Naive thymus-derived CD8-positive, alpha-beta T cell (primary cell): ENCODE measurements around the gene SCD. TPM values are rescaled to one million over a fixed set of nuclear protein-coding genes. Genes with fewer than 3 reads are reported as not detected.
"Not testable (repeated sequence)": the region's sequence is repeated elsewhere in the genome, so short reads cannot be mapped to it uniquely, and the experiment has no call there.

ENCODE experiments used
- ATAC-seq, 2 donors: fragments of 150-1000 bp; cut with Tn5 transposase in 1 of 2; sonication (Bioruptor Pico), chemical (Tn5 transposase) in 1 of 2; 1 replicate in 1 of 2; 2 replicates in 1 of 2; pipeline ENCODE4 v1.10.0; 2021; ENCODE audit warnings: mild to moderate bottlenecking in 2 of 2, moderate library complexity in 2 of 2
- POLR2A ChIA-PET: fragments of 350-600 bp; sonication (Branson Sonifier 250); formaldehyde crosslinking; loops from one replicate; lab custom pipeline; 2021; ENCODE audit warnings: antibody characterized with exemption; lab: Charles Lee
- DNase-seq, 10 donors: peaks; one replicate each; pipeline versions ENCODE4 v3.0.0 to v3.0.0-alpha.2; 2020 to 2022
- H3K27ac Mint-ChIP-seq, 10 donors: one replicate each; pipeline ENCODE4 v1.8.0; 2020 to 2022; ENCODE audit warnings: mild to moderate bottlenecking in 10 of 10, mixed read lengths in 10 of 10, moderate library complexity in 4 of 10, inconsistent platforms in 1 of 10
- H3K27me3 Mint-ChIP-seq, 5 donors: one replicate each; pipeline ENCODE4 v1.8.0; 2021 to 2022; ENCODE audit warnings: mixed read lengths in 5 of 5
- H3K36me3 Mint-ChIP-seq, 3 donors: one replicate each; pipeline ENCODE4 v1.8.0; 2020 to 2022; ENCODE audit warnings: mixed read lengths in 3 of 3, mild to moderate bottlenecking in 2 of 3, inconsistent platforms in 1 of 3
- H3K4me1 Mint-ChIP-seq, 4 donors: one replicate each; pipeline ENCODE4 v1.8.0; 2021 to 2022; ENCODE audit warnings: mixed read lengths in 4 of 4
- H3K4me3 Mint-ChIP-seq, 10 donors: one replicate each; pipeline ENCODE4 v1.8.0; 2020 to 2022; ENCODE audit warnings: mild to moderate bottlenecking in 10 of 10, mixed read lengths in 10 of 10, moderate library complexity in 6 of 10, inconsistent platforms in 1 of 10
- H3K9me3 Mint-ChIP-seq, 9 donors: one replicate each; pipeline ENCODE4 v1.8.0; 2020 to 2022; ENCODE audit warnings: mixed read lengths in 9 of 9, mild to moderate bottlenecking in 3 of 9, inconsistent platforms in 1 of 9, moderate library complexity in 1 of 9
- polyA plus RNA-seq, 3 donors: library from polyadenylated mRNA; unstranded; fragments of 300-500 nt; fragmentation: Illumina TruSeq; gene quantifications; one replicate each; pipeline ENCODE4 v1.2.3, GENCODE V29; 2021
- total RNA-seq, 8 experiments: library from RNA in 2 of 8; stranded (reverse) in 2 of 8; gene quantifications; one replicate each; pipeline ENCODE4 v1.2.3 and lab custom pipeline; 2021 to 2026

The SCD gene
- total and polyA plus RNA-seq, 5 experiments from 2014 or later, result 1.4 to 5.5 (median 2.8) TPM

DNA sequence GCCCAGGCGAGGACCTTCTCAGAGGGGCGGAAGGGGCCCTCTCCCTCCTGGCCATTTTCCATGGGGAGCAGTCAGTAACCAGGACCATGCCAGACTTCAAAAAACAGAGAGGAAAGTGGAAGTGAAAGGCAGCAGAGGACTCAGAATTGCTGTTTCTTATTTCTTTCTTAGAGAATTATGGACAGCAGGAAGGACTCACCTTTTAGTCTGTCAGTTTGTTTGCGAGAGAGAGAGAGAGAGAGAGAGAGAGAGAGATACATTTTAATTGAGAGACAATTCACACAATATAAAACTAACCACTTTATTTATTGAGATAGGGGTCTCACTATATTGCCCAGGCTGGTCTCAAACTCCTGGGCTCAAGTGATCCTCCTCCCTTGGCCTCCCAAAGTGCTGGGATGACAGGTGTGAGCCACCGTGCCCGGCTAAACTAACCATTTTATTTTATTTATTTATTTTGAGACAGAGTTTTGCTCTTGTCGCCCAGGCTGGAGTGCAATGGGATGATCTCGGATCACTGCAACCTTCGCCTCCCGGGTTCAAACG lies 24.5 kb downstream of the SCD start:
- ATAC-seq (no peak), DNase-seq (no peak)
- Mint-ChIP-seq H3K27me3 (peaks cover 0 to 1% (median 0%) of the 10 kb centered on the region in 5 donors), H3K9me3 (no peaks in the 10 kb centered on the region), H3K4me1 (peaks cover 17 to 32% (median 28%) of the 10 kb centered on the region in 4 donors), H3K36me3 (no peaks in the 10 kb centered on the region), H3K4me3 (peak overlapping the region; percentile 48 to 88 (median 76)), H3K27ac (peak overlapping the region in 7 of 10 donors; percentile 85 to 97 (median 91))
- POLR2A ChIA-PET, result interaction anchor here (0.7 to 1.9 kb wide), 2 partner anchors 24 to 111 kb away, joined by 3 to 7 read pairs; partner anchors contain the start of gene SCD

DNA sequence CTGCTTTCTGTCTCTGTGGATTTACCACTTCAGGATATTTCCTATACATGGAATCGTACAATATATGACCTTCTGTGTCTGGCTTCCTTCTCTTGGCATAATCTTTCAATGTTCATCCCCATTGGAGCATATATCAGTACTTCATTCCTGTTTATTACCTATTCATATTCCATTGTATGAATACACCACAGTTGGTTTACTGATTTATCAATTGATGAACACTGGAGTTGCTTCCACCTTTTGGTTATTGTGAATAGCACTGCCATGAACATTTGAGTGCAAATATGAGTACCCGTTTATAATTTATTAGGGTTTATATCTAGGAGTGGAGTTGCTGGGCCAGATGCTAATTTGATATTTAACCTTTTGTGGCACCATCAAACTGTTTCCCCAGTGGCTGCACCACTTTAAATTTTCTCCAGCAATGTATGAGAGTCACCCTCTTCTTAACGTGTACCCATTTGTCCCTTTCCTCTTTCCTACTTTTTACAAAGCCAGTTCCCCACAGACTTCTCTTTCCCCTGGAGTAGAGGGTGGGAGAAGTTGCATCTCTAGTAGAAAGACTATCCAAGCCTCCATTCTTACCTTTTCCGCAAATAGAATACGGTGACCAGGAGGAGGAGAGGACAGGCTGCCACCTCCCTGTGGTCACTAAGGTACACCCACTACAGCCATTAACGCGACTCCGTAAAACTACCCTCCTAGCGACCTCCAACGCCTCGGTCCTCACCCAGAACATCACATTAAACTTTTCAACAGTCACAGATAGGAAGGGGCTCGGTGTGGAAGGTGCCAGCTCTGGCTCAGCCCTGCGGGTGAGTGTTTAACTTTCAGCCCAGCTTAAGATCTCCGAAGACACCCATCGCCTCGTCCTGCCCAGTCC lies 25.6 kb downstream of the SCD start:
- Mint-ChIP-seq H3K9me3 (no peaks in the 10 kb centered on the region), H3K4me1 (peaks cover 14 to 33% (median 32%) of the 10 kb centered on the region in 4 donors), H3K4me3 (peak overlapping the region in 1 of 10 donors; percentile 39), H3K27ac (peak overlapping the region in 1 of 10 donors; percentile 84), H3K36me3 (no peaks in the 10 kb centered on the region), H3K27me3 (no peaks in the 10 kb centered on the region)
- POLR2A ChIA-PET, result interaction anchor here (0.7 to 1.7 kb wide), 5 partner anchors 8 to 163 kb away, joined by 3 to 13 read pairs (median 3); partner anchors contain the start of genes BLOC1S2, HIF1AN and SCD
- ATAC-seq, result no peak
- DNase-seq, result no peak

DNA sequence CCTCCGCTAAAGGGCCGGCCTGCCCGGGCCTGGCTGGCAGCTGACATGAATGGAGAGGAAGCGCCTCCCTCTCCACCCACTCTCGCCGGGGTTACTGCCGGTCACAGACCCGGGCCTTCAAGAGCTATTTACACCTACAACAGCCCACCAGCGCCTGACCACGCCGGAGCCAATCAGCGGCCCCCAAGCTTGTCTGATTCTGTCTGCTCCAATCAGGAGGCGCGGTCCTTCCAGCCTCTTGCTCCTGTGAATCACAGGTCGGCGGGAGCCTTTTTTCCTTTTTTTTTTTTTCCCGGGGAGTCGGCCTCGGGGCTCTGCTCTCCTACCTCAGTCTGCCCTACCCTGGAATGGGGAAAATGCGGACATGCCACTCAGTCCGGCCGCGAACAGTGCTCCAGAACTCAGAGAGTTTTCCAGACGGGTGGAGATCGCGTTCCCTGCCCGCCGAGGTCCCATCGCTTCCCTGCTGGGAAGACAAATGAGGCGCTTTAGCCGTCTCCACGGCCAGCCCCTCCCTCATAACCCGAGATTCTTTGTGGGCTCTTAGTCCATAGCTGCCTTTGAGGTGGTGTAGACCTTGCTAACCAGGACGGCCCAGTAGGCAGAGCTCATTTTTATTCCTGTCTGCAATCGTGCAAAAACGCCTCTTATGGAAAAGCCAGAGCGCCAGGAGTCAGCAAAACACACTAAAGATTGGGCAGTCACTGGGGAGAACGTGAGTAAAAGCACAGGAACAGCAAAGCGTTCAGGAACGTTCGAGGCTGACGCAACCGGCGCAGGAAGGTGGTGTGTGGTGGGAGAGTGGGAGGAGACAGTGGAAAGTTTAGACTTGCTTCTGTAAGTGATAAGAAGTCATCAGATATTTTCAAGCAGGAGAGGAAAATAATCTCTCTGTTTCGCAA lies 26.5 kb downstream of the SCD start:
- no peaks in the 10 kb centered on the region for H3K27me3 Mint-ChIP-seq
- peaks cover 17 to 41% (median 39%) of the 10 kb centered on the region in 4 donors for H3K4me1 Mint-ChIP-seq
- H3K4me3 Mint-ChIP-seq, result no peak overlapping the region
- H3K27ac Mint-ChIP-seq, result no peak overlapping the region
- no peaks in the 10 kb centered on the region for H3K36me3 Mint-ChIP-seq
- peak; percentile 82 to 88 for ATAC-seq
- no peaks in the 10 kb centered on the region for H3K9me3 Mint-ChIP-seq
- POLR2A ChIA-PET, result interaction anchor here (0.6 to 1.7 kb wide), 6 partner anchors 8 to 972 kb away, joined by 3 to 13 read pairs (median 3); partner anchors contain the start of genes BLOC1S2, HIF1AN and SCD
- DNase-seq, result peak; percentile 65 to 91 (median 81)

DNA sequence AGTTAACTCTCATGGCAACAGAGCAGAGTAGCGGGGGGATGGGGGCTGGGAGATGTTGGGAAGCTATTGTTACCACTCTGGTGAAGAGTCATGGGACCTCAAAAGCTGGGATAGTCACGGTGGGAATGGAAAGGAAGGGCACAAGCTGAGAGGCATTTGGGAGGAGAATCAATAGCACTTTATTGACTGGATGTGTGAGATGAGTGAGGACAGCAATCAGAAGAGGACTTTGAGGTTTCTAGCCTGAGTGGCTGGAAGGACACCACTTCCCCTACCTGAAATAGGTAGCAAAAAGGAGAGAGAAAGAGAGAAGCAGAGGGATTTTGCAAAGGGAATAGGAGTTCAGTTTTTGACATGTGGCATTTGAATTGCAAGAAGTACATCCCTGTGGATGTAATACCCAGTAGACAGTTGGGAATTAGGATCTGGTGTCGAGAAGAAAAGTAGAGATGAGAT lies 27.2 kb downstream of the SCD start:
- H3K27ac Mint-ChIP-seq, result no peak overlapping the region
- H3K27me3 Mint-ChIP-seq, result no peaks in the 10 kb centered on the region
- POLR2A ChIA-PET, result interaction anchor here (0.6 to 1.7 kb wide), 2 partner anchors 28 to 971 kb away, joined by 3 to 13 read pairs; partner anchors contain the start of gene SCD
- H3K36me3 Mint-ChIP-seq, result no peaks in the 10 kb centered on the region
- H3K9me3 Mint-ChIP-seq, result no peaks in the 10 kb centered on the region
- peaks cover 17 to 41% (median 37%) of the 10 kb centered on the region in 4 donors for H3K4me1 Mint-ChIP-seq
- H3K4me3 Mint-ChIP-seq, result no peak overlapping the region
- DNase-seq (no peak), ATAC-seq (no peak)

DNA sequence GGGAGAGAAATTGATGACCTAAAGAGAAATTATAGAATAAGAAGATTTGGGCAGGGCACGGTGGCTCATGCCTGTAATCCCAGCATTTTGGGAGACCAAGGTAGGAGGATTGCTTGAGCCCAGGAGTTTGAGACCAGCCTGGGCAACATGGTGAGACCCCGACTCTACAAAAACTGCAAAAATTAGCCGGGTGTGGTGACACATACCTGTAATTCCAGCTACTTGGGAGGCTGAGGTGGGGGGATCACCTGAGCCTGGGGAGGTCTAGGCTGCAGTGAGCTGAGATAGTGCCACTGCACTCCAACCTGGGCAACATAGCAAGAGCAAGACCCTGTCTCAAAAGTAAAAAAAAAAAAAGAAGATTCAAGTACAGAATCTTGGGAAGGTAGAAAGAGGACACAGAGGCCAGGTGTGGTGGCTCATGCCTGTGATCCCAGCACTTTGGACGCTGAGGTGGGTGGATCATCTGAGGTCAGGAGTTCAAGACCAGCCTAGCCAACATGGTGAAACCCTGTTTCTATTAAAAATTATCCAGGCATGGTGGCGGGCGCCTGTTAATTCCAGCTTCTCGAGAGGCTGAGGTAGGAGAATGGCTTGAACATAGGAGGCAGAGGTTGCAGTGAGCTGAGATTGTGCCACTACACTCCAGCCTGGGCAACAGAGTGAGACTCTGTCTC lies 27.8 kb downstream of the SCD start:
- H3K4me3 Mint-ChIP-seq, H3K9me3 Mint-ChIP-seq, DNase-seq, POLR2A ChIA-PET, ATAC-seq, H3K27me3 Mint-ChIP-seq, H3K36me3 Mint-ChIP-seq: not testable (repeated sequence)
- peak overlapping the region in 5 of 10 donors; percentile 24 to 61 (median 40) for H3K27ac Mint-ChIP-seq
- H3K4me1 Mint-ChIP-seq, result peaks cover 16 to 37% (median 33%) of the 10 kb centered on the region in 4 donors

DNA sequence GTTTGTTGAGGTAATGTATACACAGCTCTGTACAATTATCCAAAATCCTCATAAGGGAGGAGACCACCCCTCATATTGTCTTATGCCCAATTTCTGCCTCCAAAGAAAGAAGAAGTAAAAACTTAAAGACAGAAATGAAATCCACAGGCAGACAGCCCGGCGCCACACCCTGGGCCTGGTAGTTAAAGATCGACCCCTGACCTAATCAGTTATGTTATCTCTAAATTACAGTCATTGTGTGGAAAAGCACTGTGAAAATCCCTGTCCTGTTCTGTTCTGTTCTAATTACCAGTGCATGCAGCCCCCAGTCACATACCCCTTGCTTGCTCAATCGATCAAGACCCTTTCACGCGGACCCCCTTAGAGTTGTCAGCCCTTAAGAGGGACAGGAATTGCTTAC lies 29.6 kb downstream of the SCD start:
- H3K4me3 Mint-ChIP-seq, POLR2A ChIA-PET, H3K27me3 Mint-ChIP-seq: not testable (repeated sequence)

DNA sequence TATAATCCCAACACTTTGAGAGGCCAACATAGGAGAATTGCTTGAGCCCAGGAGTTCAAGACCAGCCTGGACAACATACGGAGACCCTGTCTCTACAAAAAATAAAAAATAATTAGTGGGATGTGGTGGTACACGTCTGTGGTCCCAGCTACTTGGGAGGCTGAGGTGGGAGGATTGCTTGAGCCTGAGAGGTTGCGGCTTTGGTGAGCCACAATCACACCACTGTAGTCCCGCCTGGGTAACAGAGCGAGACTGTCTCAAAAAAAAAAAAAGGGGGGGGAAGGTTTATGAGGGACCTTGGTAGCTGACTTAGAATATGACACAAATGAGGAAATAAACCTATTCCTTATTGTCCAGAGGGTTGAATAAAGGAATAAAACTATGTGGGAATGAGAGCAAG lies 30.8 kb downstream of the SCD start:
- POLR2A ChIA-PET, result interaction anchor here (0.7 kb wide), 1 partner anchor 55 kb away, joined by 3 read pairs; no protein-coding TSS in a partner anchor
- peaks cover 3 to 23% (median 13%) of the 10 kb centered on the region in 4 donors for H3K4me1 Mint-ChIP-seq
- H3K4me3 Mint-ChIP-seq, result no peak overlapping the region
- DNase-seq (no peak), ATAC-seq (no peak)
- no peaks in the 10 kb centered on the region for H3K9me3 Mint-ChIP-seq
- H3K27ac Mint-ChIP-seq, result peak overlapping the region in 5 of 10 donors; percentile 8 to 66 (median 51)
- H3K36me3 Mint-ChIP-seq, result peaks cover 0 to 23% (median 3%) of the 10 kb centered on the region in 3 donors
- H3K27me3 Mint-ChIP-seq, result no peaks in the 10 kb centered on the region

More for the DNA sequence above, 29.6 kb downstream of the SCD start:
- Mint-ChIP-seq H3K4me1 (peaks cover 3 to 19% (median 14%) of the 10 kb centered on the region in 4 donors), H3K36me3 (peaks cover 0 to 11% (median 0%) of the 10 kb centered on the region in 3 donors), H3K27ac (peak overlapping the region in 1 of 10 donors; percentile 44)
- not testable (repeated sequence) for ATAC-seq, H3K9me3 Mint-ChIP-seq, DNase-seq

DNA sequence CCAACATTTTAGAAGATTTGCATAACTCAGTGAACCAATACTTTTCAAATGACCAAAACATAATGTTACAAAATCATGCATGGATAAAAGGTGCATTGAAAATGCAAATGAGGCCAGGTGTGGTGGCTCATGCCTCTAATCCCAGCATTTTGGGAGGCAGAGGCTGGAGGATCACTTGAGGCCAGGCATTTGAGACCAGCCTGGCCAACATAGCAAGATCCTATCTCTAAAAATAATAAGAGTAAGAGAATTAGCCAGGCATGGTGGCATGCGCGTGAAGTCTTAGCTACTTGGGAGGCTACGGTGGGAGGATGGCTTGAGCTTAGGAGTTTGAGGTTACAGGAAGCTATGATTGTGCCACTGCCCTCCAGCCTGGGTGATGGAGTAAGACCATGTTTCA lies 33.4 kb downstream of the SCD start:
- DNase-seq, result no peak
- H3K4me3 Mint-ChIP-seq, result no peak overlapping the region
- peak overlapping the region in 1 of 10 donors; percentile 59 for H3K27ac Mint-ChIP-seq
- no peaks in the 10 kb centered on the region for H3K27me3 Mint-ChIP-seq
- POLR2A ChIA-PET, result no interaction called here
- ATAC-seq, result no peak
- peaks cover 3 to 25% (median 13%) of the 10 kb centered on the region in 4 donors for H3K4me1 Mint-ChIP-seq
- H3K9me3 Mint-ChIP-seq, result no peaks in the 10 kb centered on the region
- H3K36me3 Mint-ChIP-seq, result peaks cover 0 to 32% (median 6%) of the 10 kb centered on the region in 3 donors

DNA sequence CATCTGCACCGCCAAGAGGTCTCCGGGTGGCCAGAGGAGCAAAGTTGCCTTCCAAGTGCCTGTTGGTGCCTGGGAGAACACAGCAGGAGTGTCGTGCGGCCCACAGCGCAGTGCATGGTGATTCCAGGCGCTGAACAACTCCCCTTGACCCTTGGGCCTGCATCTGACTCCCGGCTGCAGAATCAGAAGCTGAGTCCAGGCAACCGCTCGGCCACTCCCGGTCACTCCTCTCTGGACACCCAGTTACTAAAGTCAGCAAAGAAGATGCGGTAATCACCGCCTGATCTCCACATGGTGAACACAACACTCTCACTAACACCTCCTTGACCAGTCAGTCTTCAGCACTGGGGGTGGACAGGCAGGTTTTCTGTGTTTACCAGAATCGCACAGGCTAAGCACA lies 35.5 kb downstream of the SCD start:
- no peaks in the 10 kb centered on the region for H3K27me3 Mint-ChIP-seq
- H3K36me3 Mint-ChIP-seq, result peaks cover 0 to 49% (median 6%) of the 10 kb centered on the region in 3 donors

DNA sequence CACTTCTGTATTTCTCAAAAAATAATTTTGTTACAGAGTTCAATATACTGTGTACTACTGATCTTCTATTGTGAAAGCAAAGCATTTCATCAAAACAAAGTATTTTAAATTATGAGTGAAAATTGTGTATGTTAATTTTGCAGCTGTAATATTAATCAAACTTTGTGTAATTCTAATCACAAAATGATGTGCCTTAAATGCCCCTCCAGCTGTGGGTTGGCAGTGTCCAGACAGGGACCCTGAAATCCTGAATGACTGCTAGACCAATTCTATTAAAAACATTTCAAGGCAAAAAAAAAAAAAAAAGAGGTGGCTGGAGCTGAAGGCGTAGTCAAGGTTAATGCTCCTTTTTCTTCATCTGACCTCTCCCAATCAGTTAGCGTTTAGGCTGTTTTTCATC lies 36.2 kb downstream of the SCD start:
- Mint-ChIP-seq H3K4me3 (no peak overlapping the region), H3K4me1 (peaks cover under 1 to 14% (median 2%) of the 10 kb centered on the region in 4 donors), H3K36me3 (peaks cover 0 to 53% (median 6%) of the 10 kb centered on the region in 3 donors), H3K9me3 (no peaks in the 10 kb centered on the region), H3K27me3 (no peaks in the 10 kb centered on the region), H3K27ac (no peak overlapping the region)
- POLR2A ChIA-PET, result no interaction called here
- DNase-seq, result no peak
- ATAC-seq, result no peak

More for the DNA sequence above, 35.5 kb downstream of the SCD start:
- POLR2A ChIA-PET, result no interaction called here
- H3K9me3 Mint-ChIP-seq, result no peaks in the 10 kb centered on the region
- no peak for DNase-seq
- H3K27ac Mint-ChIP-seq, result no peak overlapping the region
- peaks cover 5 to 21% (median 7%) of the 10 kb centered on the region in 4 donors for H3K4me1 Mint-ChIP-seq
- H3K4me3 Mint-ChIP-seq, result no peak overlapping the region
- ATAC-seq, result no peak
